H1 (cell line): ENCODE results near the gene CDADC1. TPM values are rescaled to one million over a fixed set of nuclear protein-coding genes. Genes with fewer than 3 reads are reported as not detected.

Source experiments
- CTCF ChIA-PET: fragments of 300-600 bp; sonication (Branson Sonifier 250); formaldehyde crosslinking; loops from one replicate; lab custom pipeline; 2021; ENCODE audit not compliant: partially characterized antibody; lab: Charles Lee
- POLR2A ChIA-PET: fragments of 300-600 bp; sonication (Branson Sonifier 250); formaldehyde crosslinking; loops from one replicate; lab custom pipeline; 2021; ENCODE audit warnings: inconsistent platforms; ENCODE audit not compliant: partially characterized antibody; lab: Charles Lee
- DNase-seq, 2 experiments: peaks; one replicate each; pipeline versions ENCODE4 v3.0.0 to v3.0.0-alpha.2; 2010 to 2022; ENCODE audit warnings: low spot score in 2 of 2, low read depth in 1 of 2, mixed read lengths in 1 of 2
- FAIRE-seq: peaks from 2 replicates; lab custom pipeline; 2011; peaks lifted over from hg19 to GRCh38; lab: Jason Lieb, UNC
- H2AFZ ChIP-seq: 2 replicates; pipeline ENCODE4 v1.8.1; 2012; ENCODE audit warnings: low read length, inconsistent platforms
- H2AK5ac ChIP-seq: 2 replicates; pipeline ENCODE4 v1.6.1; 2013; ENCODE audit warnings: low read depth, low read length
- H2BK120ac ChIP-seq: replicated peaks from 2 replicates; pipeline ENCODE3; 2013; ENCODE audit warnings: low read depth, low read length, inconsistent platforms
- H2BK12ac ChIP-seq: 2 replicates; pipeline ENCODE4 v1.6.1; 2013; ENCODE audit warnings: low read depth, low read length
- H2BK15ac ChIP-seq: 2 replicates; pipeline ENCODE4 v1.6.1; 2013; ENCODE audit warnings: low read length
- H2BK20ac ChIP-seq: 2 replicates; pipeline ENCODE4 v1.6.1; 2013; ENCODE audit warnings: low read length
- H2BK5ac ChIP-seq: 2 replicates; pipeline ENCODE4 v1.6.1; 2013; ENCODE audit warnings: low read depth, low read length
- H3K14ac ChIP-seq: 2 replicates; pipeline ENCODE4 v1.6.1; 2013; ENCODE audit warnings: inconsistent platforms; ENCODE audit not compliant: insufficient read length
- H3K18ac ChIP-seq: 2 replicates; pipeline ENCODE4 v1.6.1; 2013; ENCODE audit warnings: low read length; ENCODE audit errors: extremely low read depth
- H3K23ac ChIP-seq: 2 replicates; pipeline ENCODE4 v1.6.1; 2013; ENCODE audit warnings: inconsistent platforms; ENCODE audit not compliant: insufficient read length
- H3K23me2 ChIP-seq: 2 replicates; pipeline ENCODE4 v1.6.1; 2013; ENCODE audit warnings: low read depth, low read length
- H3K27ac ChIP-seq: 2 replicates; pipeline ENCODE4 v1.6.1; 2011; ENCODE audit warnings: low read depth, low read length, inconsistent platforms
- H3K27me3 ChIP-seq, 4 experiments: replicated peaks in 1 of 4; 1 replicate in 1 of 4; 2 replicates in 3 of 4; pipeline versions ENCODE4 v1.6.1 to v1.8.1; 2011 to 2013; ENCODE audit warnings: low read length in 3 of 4, mild to moderate bottlenecking in 3 of 4, inconsistent platforms in 2 of 4, mixed read lengths in 2 of 4, moderate library complexity in 1 of 4; ENCODE audit not compliant: control insufficient read depth in 3 of 4, insufficient read depth in 3 of 4; ENCODE audit errors: extremely low read depth in 1 of 4
- H3K36me3 ChIP-seq, 4 experiments: 2 replicates each; pipeline versions ENCODE4 v1.6.1 to v1.8.1; 2011 to 2013; ENCODE audit warnings: mild to moderate bottlenecking in 4 of 4, low read length in 3 of 4, moderate library complexity in 2 of 4, control low read depth in 1 of 4, inconsistent platforms in 1 of 4; ENCODE audit not compliant: insufficient read depth in 4 of 4, control insufficient read depth in 2 of 4
- H3K4ac ChIP-seq: replicated peaks from 2 replicates; pipeline ENCODE3; 2013; ENCODE audit warnings: low read length, low read depth, mixed read lengths, inconsistent platforms; ENCODE audit not compliant: insufficient read length
- H3K4me1 ChIP-seq, 4 experiments: replicated peaks in 1 of 4; 1 replicate in 1 of 4; 2 replicates in 3 of 4; pipeline versions ENCODE4 v1.6.1 to v1.8.1; 2011 to 2013; ENCODE audit warnings: low read length in 3 of 4, inconsistent platforms in 2 of 4, mixed read lengths in 1 of 4; ENCODE audit not compliant: insufficient read depth in 4 of 4, control insufficient read depth in 3 of 4
- H3K4me2 ChIP-seq, 2 experiments: 2 replicates each; pipeline versions ENCODE4 v1.6.1 to v1.8.1; 2011 to 2013; ENCODE audit warnings: low read depth in 2 of 2, low read length in 2 of 2, control low read depth in 1 of 2, inconsistent platforms in 1 of 2, mild to moderate bottlenecking in 1 of 2; ENCODE audit not compliant: insufficient read depth in 1 of 2
- H3K4me3 ChIP-seq, 4 experiments: fragments of 200-600, 300-600 bp in 1 of 4; sonication (generic), shearing (Covaris generic), sonication (Bioruptor Twin) in 1 of 4; 2 replicates each; pipeline versions ENCODE4 v1.5.1 to v1.8.1; 2011 to 2016; ENCODE audit warnings: low read length in 4 of 4, low read depth in 3 of 4, control low read depth in 2 of 4, inconsistent platforms in 2 of 4, mild to moderate bottlenecking in 2 of 4, mixed read lengths in 1 of 4, moderate library complexity in 1 of 4; ENCODE audit not compliant: insufficient read depth in 2 of 4; ENCODE audit errors: extremely low read depth in 1 of 4
- H3K56ac ChIP-seq: replicated peaks from 2 replicates; pipeline ENCODE3; 2013; ENCODE audit warnings: low read depth, mild to moderate bottlenecking, mixed read lengths, low read length, inconsistent platforms; ENCODE audit not compliant: insufficient read length
- H3K79me1 ChIP-seq: 2 replicates; pipeline ENCODE4 v1.6.1; 2013; ENCODE audit warnings: low read depth, low read length, control low read depth
- H3K79me2 ChIP-seq, 2 experiments: 2 replicates each; pipeline versions ENCODE4 v1.6.1 to v1.8.1; 2012 to 2013; ENCODE audit warnings: low read length in 2 of 2, mild to moderate bottlenecking in 2 of 2, inconsistent platforms in 1 of 2; ENCODE audit not compliant: insufficient read depth in 2 of 2, control insufficient read depth in 1 of 2
- H3K9ac ChIP-seq, 4 experiments: replicated peaks in 1 of 4; 1 replicate in 1 of 4; 2 replicates in 3 of 4; pipeline versions ENCODE4 v1.6.1 to v1.8.1; 2011 to 2013; ENCODE audit warnings: low read depth in 3 of 4, low read length in 3 of 4, control low read depth in 2 of 4, mild to moderate bottlenecking in 2 of 4, moderate library complexity in 2 of 4, inconsistent platforms in 1 of 4; ENCODE audit errors: extremely low read depth in 1 of 4
- H3K9me3 ChIP-seq, 2 experiments: 2 replicates each; pipeline versions ENCODE4 v1.6.1 to v1.8.1; 2012 to 2013; ENCODE audit warnings: mild to moderate bottlenecking in 2 of 2, moderate library complexity in 2 of 2, control low read depth in 1 of 2, inconsistent platforms in 1 of 2, low read depth in 1 of 2, low read length in 1 of 2, mixed read lengths in 1 of 2; ENCODE audit not compliant: insufficient read depth in 2 of 2
- H4K20me1 ChIP-seq, 2 experiments: replicated peaks in 1 of 2; 2 replicates each; pipeline versions ENCODE3 to v1.8.1; 2011 to 2013; ENCODE audit warnings: inconsistent platforms in 2 of 2, low read length in 2 of 2, mild to moderate bottlenecking in 1 of 2; ENCODE audit not compliant: insufficient read depth in 2 of 2, control insufficient read depth in 1 of 2
- H4K5ac ChIP-seq: 2 replicates; pipeline ENCODE4 v1.6.1; 2013; ENCODE audit warnings: low read length, low read depth, mixed read lengths, inconsistent platforms; ENCODE audit not compliant: insufficient read length
- H4K8ac ChIP-seq: 2 replicates; pipeline ENCODE4 v1.8.0; 2013; ENCODE audit warnings: mild to moderate bottlenecking, moderate library complexity, low read length, inconsistent platforms; ENCODE audit not compliant: insufficient read depth; ENCODE audit errors: extremely low read depth
- H4K91ac ChIP-seq: replicated peaks from 2 replicates; pipeline ENCODE3; 2013; ENCODE audit warnings: low read length, mixed read lengths, inconsistent platforms; ENCODE audit not compliant: insufficient read length
- E2F6 ChIP-seq: IDR thresholded peaks from 2 replicates; pipeline ENCODE4 v1.6.1; 2012; ENCODE audit warnings: inconsistent platforms
- HDAC2 ChIP-seq, 2 experiments: fragments of 300-600 bp in 1 of 2; sonication (generic) in 1 of 2; IDR thresholded peaks; 2 replicates each; pipeline ENCODE4 v1.6.1; 2011 to 2012; ENCODE audit warnings: low read depth in 2 of 2, low read length in 2 of 2, mild to moderate bottlenecking in 2 of 2, moderate library complexity in 2 of 2, borderline replicate concordance in 1 of 2, inconsistent platforms in 1 of 2
- TAF7 ChIP-seq: optimal IDR thresholded peaks from 2 replicates; pipeline ENCODE3; 2011; ENCODE audit warnings: low read depth, mild to moderate bottlenecking, inconsistent platforms, low read length, moderate library complexity, borderline replicate concordance
- WGBS, 2 experiments: shearing (Covaris generic) in 1 of 2; methylation state at CpG; one replicate each; pipeline versions ENCODE4 v1.1.6 to v1.1.7; 2013 to 2015; ENCODE audit warnings: low lambda C conversion rate in 2 of 2, mixed read lengths in 2 of 2, inconsistent platforms in 1 of 2, low coverage in 1 of 2, missing lambda C conversion rate in 1 of 2; ENCODE audit not compliant: insufficient replicate concordance in 2 of 2, insufficient coverage in 1 of 2, insufficient read length in 1 of 2; ENCODE audit errors: extremely low coverage in 1 of 2, missing lambda C conversion rate in 1 of 2; 5-methylcytosine and 5-hydroxymethylcytosine counted together
- polyA plus RNA-seq, 7 experiments: library from polyadenylated mRNA; depleted of rRNA in 3 of 7; stranded (reverse) in 5 of 7; unstranded in 2 of 7; fragments of >200 nt in 5 of 7; fragments of 200-250 nt in 2 of 7; gene quantifications; 1 replicate in 5 of 7; 2 replicates in 1 of 7; 4 replicates in 1 of 7; pipeline versions ENCODE4 v1.2.1 to v1.2.3, GENCODE V29; 2011 to 2013; ENCODE audit warnings: missing spikeins in 2 of 7, mixed read lengths in 2 of 7
- total RNA-seq: library from RNA; stranded (reverse); fragmentation: NEBNext Ultra II Directional; extraction: Animal tissue kit (Norgen Biotek cat#: 25700); gene quantifications from 2 replicates; pipeline ENCODE4 v1.2.1, GENCODE V29; 2021
- TF ChIP-seq, protein P1 (sequence below): IDR thresholded peaks from 2 replicates; pipeline ENCODE4 v1.6.1; 2012; ENCODE audit warnings: inconsistent platforms

CDADC1 gene
- total and polyA plus RNA-seq, 2 of the 8 experiments (the other 6 are each of a cell fraction or from before 2014, with no cell fraction given) = 0.98 to 2.7 TPM

DNA sequence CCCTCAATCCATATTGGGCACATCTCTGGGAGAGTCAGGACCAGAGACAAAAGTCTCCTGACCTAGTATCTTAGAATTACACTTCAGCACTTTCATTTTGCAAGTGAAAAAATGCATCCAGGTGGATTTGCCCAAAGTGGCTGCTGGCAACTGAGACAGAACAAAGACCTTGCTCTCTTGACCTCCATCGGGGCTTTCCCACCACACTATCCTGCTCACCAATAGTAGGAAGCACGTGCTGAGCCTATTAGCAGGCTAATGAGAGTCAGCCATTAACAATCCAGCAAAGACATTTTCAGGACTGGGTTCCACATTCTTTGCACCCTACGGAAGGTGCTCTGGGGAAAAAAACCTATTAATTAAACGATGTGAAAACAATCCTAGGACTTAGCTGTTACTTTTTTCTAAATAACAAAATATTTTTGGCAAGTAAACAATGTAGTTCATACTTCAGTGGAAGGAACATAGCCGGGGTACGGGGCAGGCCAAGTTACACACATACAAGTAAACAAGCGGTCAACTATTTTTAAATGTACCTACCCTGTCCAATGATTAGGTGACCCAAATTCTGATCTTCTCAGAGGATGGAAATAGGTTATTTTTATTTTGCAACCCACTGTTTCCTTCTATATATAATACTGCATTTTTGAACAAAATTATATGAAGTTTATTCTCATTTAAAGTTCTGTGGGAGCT, 78.6 kb downstream of the CDADC1 start:
- Histone ChIP-seq H2AK5ac (no peak overlapping the region), H2BK5ac (no peak overlapping the region), H3K4me1 (no peaks in the 10 kb centered on the region), H3K9me3 (no peaks in the 10 kb centered on the region)
- TF ChIP-seq HDAC2 (IDR thresholded peaks at IDR 0.05; ENCODE audit: borderline replicate concordance in 1 of 2, low read depth in 2 of 2, low read length in 2 of 2) (no peak), TAF7 (no peak), E2F6 (peak; percentile 55)
- TF ChIP-seq, protein P1, sequence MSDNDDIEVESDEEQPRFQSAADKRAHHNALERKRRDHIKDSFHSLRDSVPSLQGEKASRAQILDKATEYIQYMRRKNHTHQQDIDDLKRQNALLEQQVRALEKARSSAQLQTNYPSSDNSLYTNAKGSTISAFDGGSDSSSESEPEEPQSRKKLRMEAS = peak; percentile 33; the same call in 1 of the 2 replicates
- TF ChIP-seq, all 59 proteins: peak for 2
- no peak overlapping the region for H4K8ac ChIP-seq
- no peak overlapping the region for H2BK12ac ChIP-seq
- no peak overlapping the region for H3K9ac ChIP-seq
- no peak overlapping the region for H3K14ac ChIP-seq
- H2BK15ac ChIP-seq = no peak overlapping the region
- H2BK120ac ChIP-seq = no peak overlapping the region
- 84% methylated on average over 7 of the region's 7 CpGs; no CpG with 5 or more reads in 1 of the 2 experiments for WGBS, 2 experiments
- no peaks in the 10 kb centered on the region for H3K23me2 ChIP-seq
- no peak overlapping the region; a peak in 1 of 4 replicates for H3K4me2 ChIP-seq
- no peak overlapping the region for H3K27ac ChIP-seq
- H4K5ac ChIP-seq = no peak overlapping the region
- H3K27me3 ChIP-seq = no peaks in the 10 kb centered on the region
- no peak overlapping the region for H3K23ac ChIP-seq
- H2BK20ac ChIP-seq = no peak overlapping the region
- CTCF ChIA-PET = interaction anchor here (0.7 kb wide), 2 partner anchors 1190 to 1483 kb away, joined by 3 read pairs; no protein-coding TSS in a partner anchor
- H3K56ac ChIP-seq = no peak overlapping the region
- H3K18ac ChIP-seq = no peak overlapping the region
- H3K4me3 ChIP-seq = no peak overlapping the region
- no peaks in the 10 kb centered on the region for H3K79me2 ChIP-seq
- H3K36me3 ChIP-seq = no peaks in the 10 kb centered on the region
- no peaks in the 10 kb centered on the region for H3K79me1 ChIP-seq
- H4K20me1 ChIP-seq = no peaks in the 10 kb centered on the region
- peak overlapping the region; percentile 89 for H2AFZ ChIP-seq
- DNase-seq (no peak), FAIRE-seq (no peak)
- POLR2A ChIA-PET = no interaction called here
- no peak overlapping the region for H4K91ac ChIP-seq
- no peak overlapping the region for H3K4ac ChIP-seq
